ENCODE results near the gene OSCAR.
"Not testable (repeated sequence)": the region's sequence is repeated elsewhere in the genome, so short reads cannot be mapped to it uniquely, and the experiment has no call there.

OSCAR gene

GRCh38 chr19:54096617-54097106, 3.9 kb downstream of the OSCAR start:
- DNase-seq = peak in 3 of 10 donors; percentile 70 to 77 (median 74)
- intact Hi-C loops (cut with DNase I) = no loop called here

- peak in 8 of 10 donors; percentile 24 to 92 (median 48) for DNase-seq
- intact Hi-C loops (cut with DNase I) = not testable (repeated sequence)
These were observed 4.6 kb downstream of the OSCAR start for GRCh38 chr19:54095859-54096616.

GRCh38 chr19:54095136-54095858, 5.3 kb downstream of the OSCAR start:
- intact Hi-C loops (cut with DNase I) = no loop called here
- peak in 3 of 10 donors; percentile 52 to 81 (median 66) for DNase-seq

- intact Hi-C loops (cut with DNase I) = no loop called here
- peak in 3 of 10 donors; percentile 6 to 16 (median 15) for DNase-seq
These were observed 6.1 kb downstream of the OSCAR start for GRCh38 chr19:54094426-54095000.

GRCh38 chr19:54084410-54084809, 16.2 kb downstream of the OSCAR start:
- intact Hi-C loops (cut with DNase I) = no loop called here

GRCh38 chr19:54081032-54081431, 19.6 kb downstream of the OSCAR start, which contains the start of gene TARM1:
Gene TARM1 (minus strand): TSS chr19:54081365. CDS start chr19:54081340, 25 bp downstream.
- intact Hi-C loops (cut with DNase I) = no loop called here
- peak in 2 of 10 donors; percentile 2 to 20 for DNase-seq

More at GRCh38 chr19:54084410-54084809, 16.2 kb downstream of the OSCAR start:
- DNase-seq = no peak

- intact Hi-C loops (cut with DNase I) = no loop called here
- DNase-seq = no peak
These were observed 23.3 kb downstream of the OSCAR start for GRCh38 chr19:54077334-54077733.

- intact Hi-C loops (cut with DNase I) = no loop called here
- DNase-seq = peak in 1 of 10 donors; percentile 56
These were observed 25.8 kb downstream of the OSCAR start for GRCh38 chr19:54074851-54075250.

- DNase-seq = peak in 1 of 10 donors; percentile 35
- intact Hi-C loops (cut with DNase I) = no loop called here
These were observed 26.8 kb downstream of the OSCAR start for GRCh38 chr19:54073829-54074228.

- no peak for DNase-seq
- intact Hi-C loops (cut with DNase I) = no loop called here
These were observed 31.1 kb downstream of the OSCAR start for GRCh38 chr19:54069470-54069869.

GRCh38 chr19:54063350-54064116, 37.1 kb downstream of the OSCAR start, which contains the start of gene VSTM1:
Gene VSTM1 (minus strand): TSS chr19:54063897. CDS start chr19:54063777, 120 bp downstream.
- DNase-seq = peak in 1 of 10 donors; percentile 50
- intact Hi-C loops (cut with DNase I) = no loop called here

- peak in 1 of 10 donors; percentile 20 for DNase-seq
- intact Hi-C loops (cut with DNase I) = no loop called here
These were observed 38.0 kb downstream of the OSCAR start for GRCh38 chr19:54062643-54063042.

- no peak for DNase-seq
- intact Hi-C loops (cut with DNase I) = no loop called here
These were observed 53.0 kb downstream of the OSCAR start for GRCh38 chr19:54047616-54048015.

- DNase-seq = no peak
- intact Hi-C loops (cut with DNase I) = no loop called here
These were observed 54.8 kb downstream of the OSCAR start for GRCh38 chr19:54045771-54046170.
